ENCODE data around the gene ASXL2.

DNA sequence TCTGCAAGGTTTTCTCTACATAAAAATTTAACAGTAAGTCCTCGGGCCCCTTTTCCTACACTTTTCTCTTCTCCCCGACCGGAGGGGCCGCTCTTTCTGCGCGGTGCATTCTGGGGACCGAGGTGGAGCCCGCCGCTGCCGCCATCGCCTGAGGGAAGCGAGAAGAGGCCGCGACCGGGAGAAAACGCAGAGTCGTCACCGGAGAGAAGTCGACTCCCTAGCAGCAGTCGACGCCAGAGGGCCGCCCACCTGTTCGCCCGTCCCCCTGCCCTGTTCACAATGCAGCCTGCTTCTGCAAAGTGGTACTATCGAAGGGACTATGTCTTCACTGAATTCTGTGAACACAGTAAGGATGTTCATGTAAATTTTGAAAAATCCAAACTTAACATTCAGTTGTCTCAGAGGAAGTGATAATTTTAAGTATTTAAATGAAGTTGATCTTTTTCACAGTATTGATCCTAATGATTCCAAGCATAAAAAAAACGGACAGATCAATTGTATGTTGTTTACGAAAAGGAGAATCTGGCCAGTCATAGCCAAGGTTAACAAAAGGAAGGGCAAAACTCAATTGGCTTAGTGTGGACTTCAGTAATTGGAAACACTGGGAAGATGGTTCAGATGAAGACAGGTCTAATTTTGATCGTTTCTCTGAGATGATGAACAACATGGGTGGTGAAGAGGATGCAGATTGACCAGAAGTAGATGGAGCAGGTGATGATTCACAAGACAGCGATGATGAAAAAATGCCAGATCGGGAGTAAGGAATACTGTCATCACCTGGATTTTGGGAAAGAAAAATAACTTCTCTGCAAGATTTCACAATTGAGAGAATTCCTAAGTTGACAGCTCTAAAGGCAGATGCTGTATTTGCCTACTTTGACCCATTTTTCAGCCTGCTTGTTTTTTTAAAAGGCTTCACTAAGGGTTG is 55.8 kb downstream of the ASXL2 start:
- TF ChIP-seq, protein P1, sequence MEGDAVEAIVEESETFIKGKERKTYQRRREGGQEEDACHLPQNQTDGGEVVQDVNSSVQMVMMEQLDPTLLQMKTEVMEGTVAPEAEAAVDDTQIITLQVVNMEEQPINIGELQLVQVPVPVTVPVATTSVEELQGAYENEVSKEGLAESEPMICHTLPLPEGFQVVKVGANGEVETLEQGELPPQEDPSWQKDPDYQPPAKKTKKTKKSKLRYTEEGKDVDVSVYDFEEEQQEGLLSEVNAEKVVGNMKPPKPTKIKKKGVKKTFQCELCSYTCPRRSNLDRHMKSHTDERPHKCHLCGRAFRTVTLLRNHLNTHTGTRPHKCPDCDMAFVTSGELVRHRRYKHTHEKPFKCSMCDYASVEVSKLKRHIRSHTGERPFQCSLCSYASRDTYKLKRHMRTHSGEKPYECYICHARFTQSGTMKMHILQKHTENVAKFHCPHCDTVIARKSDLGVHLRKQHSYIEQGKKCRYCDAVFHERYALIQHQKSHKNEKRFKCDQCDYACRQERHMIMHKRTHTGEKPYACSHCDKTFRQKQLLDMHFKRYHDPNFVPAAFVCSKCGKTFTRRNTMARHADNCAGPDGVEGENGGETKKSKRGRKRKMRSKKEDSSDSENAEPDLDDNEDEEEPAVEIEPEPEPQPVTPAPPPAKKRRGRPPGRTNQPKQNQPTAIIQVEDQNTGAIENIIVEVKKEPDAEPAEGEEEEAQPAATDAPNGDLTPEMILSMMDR (IDR thresholded peaks at IDR 0.05) = no peak
- no peak for TF ChIP-seq POLR2A (IDR thresholded peaks at IDR 0.05)

All from body of pancreas (tissue), 4 donors.